CD4-positive, alpha-beta T cell treated with Interleukin-21 for 1 hour (primary cell): ENCODE measurements around the gene SYF2.
"Not testable (repeated sequence)": the region's sequence is repeated elsewhere in the genome, so short reads cannot be mapped to it uniquely, and the experiment has no call there.

Source experiments
- DNase-seq: peaks from one replicate; pipeline ENCODE4 v3.0.0-alpha.2; 2020

SYF2 gene

GRCh38 chr1:25232027-25232865 is at the start of gene SYF2:
Gene SYF2, minus strand, starts transcription at chr1:25232502. Its CDS starts 35 bp downstream, at chr1:25232467.
- DNase-seq, result peak; percentile 94

DNA sequence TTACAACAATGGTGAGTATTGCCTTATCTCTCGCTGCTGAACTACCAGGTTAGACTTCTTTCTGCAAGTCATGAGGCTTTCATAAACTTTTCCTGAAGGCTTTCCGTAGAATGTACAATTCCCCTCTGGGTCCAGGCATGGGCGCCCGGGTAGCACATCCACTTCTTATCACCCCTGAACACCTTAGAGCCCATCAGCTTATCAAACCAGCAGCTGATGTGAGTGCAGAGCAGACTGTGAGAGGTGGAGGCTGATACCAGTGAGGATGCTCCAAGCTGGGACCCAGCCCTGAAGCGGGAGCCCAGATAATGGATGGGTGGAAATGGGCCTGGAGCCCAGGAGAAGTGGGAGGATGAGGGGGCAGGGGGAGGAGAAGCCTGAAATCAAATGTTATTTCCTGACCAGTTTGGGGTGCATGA is 47.4 kb upstream of the SYF2 start:
- not testable (repeated sequence) for DNase-seq

DNA sequence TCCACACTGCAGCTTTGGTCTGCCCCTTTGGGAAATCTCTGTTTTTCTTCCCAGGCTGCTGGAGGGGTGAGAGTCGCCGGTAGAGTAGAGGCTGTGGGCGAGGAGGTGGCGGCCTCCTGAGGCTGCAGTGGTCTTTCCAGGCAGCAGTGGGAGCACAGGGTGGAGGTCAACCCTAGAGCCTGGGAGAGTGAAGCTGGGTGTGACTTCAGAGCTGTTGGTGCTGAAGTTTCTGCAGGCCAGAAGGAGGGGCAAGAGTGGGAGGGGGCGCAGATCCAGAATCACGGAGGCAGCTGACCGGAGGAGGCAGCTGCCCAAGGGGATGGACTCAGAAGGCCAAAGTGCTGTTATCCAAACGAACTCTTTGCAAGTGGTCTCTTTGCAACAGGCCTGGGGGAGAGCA is 46.5 kb upstream of the SYF2 start:
- not testable (repeated sequence) for DNase-seq

GRCh38 chr1:25278358-25278757 is 46.1 kb upstream of the SYF2 start:
- DNase-seq, result not testable (repeated sequence)

GRCh38 chr1:25277295-25277694 is 45.0 kb upstream of the SYF2 start:
- DNase-seq, result not testable (repeated sequence)

DNA sequence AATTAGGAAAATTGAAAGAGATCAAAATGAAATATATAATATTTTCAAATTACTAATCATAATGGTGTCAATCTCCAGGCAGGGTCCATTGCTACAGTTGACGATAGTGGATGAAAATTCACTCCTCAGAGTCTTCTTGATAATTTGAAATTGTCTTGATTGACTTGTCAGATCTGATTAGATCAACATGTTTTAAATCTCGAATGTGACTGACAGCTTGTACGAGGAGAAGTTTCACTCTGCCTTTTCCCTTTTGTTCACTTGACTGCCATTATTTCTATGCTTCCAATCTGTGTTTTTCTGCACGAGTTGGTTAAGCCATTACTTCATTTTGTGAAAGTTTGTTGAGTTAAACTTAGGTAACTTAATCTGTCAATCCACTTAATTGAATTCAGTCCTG is 43.3 kb upstream of the SYF2 start:
- DNase-seq, result not testable (repeated sequence)

DNA sequence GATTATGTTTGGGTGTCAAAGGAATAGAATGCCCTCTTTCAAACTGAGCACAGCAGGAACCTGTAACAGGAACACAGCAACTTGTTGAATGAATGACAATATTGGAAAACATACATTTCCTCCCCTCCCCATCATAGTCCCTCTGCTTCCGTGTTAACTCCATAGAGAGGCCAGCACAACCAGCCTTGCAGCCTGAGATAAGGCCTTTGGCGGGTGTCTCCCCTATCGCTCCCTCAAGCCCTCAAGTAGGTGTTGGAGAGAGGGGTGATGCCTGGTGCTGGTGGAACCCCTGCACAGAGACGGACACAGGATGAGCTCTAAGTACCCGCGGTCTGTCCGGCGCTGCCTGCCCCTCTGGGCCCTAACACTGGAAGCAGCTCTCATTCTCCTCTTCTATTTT is 39.9 kb upstream of the SYF2 start, which contains the start of gene RHD:
RHD (plus strand) TSS at position 272 of the 400 bp plus-strand sequence; CDS start at position 311, 39 bp downstream.
- not testable (repeated sequence) for DNase-seq

DNA sequence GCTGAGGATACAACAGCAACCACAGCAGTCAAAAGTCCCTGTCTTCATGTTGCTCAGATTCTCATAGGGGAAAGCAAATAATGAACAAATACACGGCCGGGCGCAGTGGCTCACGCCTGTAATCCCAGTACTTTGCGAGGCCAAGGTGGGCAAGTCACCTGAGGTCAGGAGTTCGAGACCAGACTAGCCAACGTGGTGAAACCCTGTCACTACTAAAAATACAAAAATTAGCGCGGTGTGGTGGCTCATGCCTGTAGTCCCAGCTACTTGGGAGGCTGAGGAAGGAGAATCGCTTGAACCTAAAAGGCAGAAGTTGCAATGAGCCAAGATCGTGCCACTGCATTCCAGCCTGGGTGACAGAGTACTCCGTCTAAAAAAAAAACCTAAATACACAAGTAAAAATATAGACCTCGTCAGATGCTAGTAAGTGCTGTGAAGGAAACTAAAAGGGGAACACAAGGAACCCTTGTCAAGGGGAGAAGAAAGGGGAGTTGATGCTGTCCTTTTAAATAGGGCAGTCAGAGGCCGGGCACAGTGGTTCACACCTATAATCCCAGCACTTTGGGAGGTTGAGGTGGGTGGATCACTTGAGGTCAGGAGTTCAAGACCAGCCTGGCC is 36.0 kb upstream of the SYF2 start:
- not testable (repeated sequence) for DNase-seq

DNA sequence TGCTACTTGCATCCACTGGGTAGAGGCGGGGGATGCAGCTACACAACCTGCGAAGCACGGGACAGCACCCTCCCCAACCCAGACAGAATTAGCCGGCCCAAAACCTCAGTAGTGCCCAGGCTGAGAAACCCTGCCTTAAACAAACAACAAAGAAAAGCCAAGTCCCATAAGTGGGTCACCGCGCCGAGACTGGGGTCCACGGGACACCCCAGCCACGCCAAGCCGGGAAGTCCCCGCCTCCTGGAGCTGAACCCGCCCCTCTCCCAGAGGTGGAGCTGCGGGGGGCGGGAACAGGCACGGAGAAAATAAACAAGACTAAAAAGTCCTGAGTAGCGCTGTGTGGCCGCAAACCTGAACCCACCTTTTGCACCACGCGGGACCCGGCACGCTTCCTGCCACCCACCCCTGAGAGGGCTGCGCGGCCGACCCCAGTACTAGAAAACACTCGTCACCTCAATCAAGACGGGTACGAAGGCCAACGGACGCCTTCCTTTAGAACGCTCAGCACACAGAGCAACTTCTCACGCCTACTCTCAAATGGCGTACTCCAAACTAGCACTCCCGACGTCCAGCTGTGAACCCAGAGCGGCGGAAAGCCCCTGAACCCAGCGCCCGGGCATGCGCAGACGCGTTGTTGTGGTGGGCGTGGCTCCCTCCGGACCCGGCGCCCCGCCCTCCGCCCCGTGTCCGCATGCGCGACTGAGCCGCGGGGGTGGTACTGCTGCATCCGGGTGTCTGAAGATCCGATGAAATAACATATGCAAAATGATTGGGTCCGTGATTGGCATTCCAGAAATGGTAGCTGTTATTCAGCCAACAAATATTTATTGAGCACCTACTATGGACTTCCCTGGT is 35.2 kb upstream of the SYF2 start:
- DNase-seq, result peak; percentile 90

DNA sequence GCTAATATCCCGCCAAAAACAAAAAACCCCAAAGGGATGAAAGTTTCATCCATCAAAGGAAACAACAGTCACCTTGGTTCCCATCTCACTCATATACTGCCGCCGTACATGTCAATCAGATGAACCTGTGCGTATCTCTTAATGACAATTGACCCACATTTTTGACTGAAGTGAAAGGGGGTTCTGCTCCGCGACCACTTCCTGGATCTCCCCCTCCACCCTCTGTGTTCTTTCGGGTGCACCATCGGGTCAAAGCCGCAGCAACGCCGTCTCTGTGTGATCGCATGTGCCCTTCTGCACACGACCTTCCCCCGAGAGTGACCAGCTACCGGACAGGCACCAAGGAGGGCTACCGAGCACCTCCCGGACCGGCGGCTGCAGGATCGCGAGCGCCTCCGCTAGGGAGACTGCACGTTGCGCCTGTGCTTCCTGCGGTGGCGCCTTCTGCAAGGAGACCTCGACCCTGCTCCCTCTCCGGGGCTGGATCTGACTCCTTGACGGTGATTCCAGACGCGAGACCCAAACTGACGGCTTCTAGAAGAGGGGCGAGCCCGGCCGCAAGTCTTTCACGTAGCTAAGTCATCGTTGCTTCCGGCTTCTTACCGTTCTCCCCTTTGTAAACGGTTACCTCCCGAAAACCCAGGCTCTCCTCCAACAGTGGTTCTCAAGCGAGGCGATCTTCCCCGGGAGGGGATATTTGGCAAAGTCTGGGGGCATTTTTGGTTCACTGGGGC is 34.4 kb upstream of the SYF2 start:
- DNase-seq, result peak; percentile 36

DNA sequence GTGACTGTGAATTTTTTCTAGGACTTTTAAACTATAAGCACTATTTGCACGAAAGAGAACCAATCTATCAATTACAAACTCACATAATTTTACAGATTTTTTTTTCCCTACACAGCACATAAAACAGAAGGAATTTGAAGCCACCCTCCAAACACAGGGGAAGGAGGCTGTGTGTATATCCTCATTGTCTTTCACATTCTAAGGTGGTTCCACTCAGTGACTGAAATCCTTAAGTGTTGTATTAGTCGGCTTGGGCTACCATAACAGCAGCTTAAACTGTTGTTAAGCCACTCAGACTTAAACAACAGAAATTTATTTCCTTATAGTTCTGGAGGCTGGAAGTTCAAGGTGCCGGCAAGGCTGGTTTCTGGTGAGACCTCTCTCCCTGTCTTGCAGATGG is 28.0 kb upstream of the SYF2 start:
- DNase-seq, result not testable (repeated sequence)

GRCh38 chr1:25259813-25260212 is 27.5 kb upstream of the SYF2 start:
- DNase-seq, result not testable (repeated sequence)

DNA sequence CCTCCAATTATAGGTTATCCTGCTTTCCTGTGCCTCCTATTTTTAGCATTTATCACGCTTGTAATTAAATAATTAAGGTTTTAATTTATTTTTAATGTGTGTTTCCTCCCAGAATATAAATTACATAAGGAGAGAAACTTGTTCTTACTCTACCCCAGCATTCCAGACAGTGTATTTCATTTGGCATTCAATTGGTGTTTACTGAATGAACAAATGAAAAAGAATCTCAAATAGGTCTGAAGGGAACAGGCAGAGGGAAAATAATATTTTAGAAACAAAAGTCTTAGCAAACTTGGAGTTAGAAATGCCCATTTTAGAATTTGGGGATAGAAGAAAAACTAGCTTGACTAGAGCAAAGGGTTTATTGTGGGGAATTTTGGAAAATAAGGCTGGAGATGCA is 24.9 kb upstream of the SYF2 start:
- DNase-seq, result no peak

DNA sequence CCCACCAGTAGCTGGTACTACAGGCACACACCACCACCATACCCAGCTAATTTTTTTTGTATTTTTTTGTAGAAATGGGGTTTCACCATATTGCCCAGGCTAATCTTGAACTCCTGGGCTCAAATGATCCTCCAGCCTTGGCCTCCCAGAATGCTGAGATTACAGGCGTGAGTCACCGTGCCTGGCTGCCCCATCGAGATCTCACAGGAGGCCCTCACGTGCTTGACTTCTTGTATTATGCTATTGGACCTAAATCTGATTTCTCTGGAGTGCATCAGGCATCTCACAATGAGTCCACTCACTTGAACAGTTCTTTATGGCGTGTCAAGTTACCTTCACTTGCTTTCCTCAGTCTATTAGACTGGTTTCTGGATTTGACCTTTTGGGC is 24.3 kb upstream of the SYF2 start:
- DNase-seq, result no peak

DNA sequence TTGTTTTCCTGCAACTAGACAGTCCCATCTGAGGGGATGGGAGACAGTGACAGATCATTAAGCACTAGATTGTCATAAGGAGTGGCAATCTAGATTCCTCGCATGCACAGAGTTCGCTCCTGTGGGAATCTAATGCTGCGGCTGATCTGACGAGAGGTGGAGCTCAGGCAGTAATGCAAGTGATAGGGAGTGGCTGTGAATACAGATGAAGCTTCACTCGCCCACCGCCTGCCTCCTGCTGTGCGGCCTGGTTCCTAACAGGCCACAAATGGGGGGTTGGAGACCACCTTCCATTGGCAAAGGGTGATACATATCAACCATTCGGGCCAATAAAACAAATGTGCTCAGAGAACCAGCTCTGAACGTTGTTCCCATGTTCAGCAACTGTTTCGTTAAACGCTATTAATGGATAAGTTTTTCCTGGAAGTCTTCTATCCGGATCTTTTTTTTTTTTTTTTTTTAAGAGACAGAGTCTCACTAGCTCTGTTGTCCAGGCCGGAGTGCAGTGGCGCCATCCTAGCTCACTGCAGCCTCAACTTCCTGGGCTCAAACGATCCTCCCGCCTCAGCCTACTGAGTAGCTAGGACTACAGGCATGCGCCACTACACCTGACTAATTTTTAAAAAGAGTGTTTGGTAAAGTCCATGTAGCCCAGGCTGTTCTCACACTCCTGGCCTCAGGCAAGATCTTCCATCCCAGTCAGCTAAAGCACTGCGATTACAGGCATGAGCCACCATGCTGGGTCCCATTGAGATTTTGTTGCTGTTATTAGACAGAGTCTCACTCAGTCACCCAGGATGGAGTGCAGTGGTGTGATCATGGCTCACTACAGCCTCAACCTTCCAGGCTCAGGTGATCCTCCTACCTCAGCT is 23.6 kb upstream of the SYF2 start:
- DNase-seq, result no peak

- no peak for DNase-seq
Observed at GRCh38 chr1:25253911-25254310, 21.6 kb upstream of the SYF2 start.

DNA sequence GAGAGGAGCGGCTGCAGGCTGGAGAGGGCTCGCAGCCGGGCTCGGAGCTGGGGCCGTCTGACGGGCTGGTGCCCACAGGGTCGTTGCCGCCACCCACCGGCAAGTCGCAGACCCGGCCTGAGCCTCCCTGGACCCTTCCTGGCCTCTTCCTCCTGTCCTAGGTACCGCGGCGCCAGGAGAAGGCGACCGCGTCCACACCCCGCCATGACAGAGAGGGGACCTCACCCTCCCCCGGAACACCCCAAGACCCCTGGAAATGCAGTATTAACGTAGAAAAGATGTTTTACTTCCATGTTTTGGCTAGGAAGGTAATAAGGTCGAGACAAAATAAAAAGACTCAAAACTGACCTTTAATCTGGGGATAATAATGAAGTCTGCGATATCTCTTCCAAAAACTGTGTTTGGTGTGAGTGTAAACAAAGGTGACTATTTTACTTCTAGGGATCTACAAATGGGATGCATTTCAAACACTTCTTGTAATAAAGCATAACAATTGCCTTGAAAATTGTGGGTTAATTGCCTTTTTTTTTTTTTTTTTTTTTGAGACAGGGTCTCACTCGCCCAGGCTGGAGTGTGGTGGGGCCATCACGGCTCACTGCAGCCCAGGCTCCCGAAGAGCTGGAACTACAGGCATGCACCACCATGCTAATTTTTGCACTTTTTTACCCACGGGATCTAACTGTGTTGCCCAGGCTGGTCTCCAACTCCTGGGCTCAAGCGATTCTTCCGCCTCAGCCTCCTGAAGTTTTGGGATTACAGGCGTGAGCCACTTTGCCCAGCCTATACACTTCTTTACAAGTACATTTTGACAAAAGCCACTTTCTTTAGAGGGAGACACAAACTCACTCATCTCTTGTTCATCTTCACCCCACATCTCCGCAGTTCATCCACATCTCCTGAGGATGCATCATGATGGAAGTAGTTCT is 15.8 kb upstream of the SYF2 start:
- no peak for DNase-seq

GRCh38 chr1:25247024-25247828 is 14.9 kb upstream of the SYF2 start, which contains the start of gene RSRP1:
Gene RSRP1, minus strand, starts transcription at chr1:25247454. Its CDS starts 491 bp downstream, at chr1:25246963.
- DNase-seq, result peak; percentile 99

DNA sequence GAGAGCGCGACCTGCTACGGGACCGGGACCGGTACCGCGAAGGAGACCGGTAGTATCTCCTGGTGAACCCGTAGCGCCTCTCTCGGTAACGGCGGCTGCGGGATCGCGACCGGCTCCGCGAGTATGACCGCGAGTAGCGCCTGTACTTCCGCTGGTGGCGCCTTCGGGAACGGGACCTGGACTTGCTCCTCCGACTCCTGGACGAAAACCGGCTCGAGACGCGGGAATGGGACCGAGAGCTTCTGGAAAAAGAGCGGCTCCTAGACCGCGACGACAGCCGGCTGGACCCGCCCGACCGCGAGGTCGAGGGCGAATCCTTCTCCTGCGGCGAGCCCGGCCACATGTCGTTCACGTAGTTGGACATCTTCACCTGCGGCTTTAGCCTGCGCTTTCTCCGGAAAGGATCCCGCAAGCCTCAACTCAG is 14.3 kb upstream of the SYF2 start:
- peak; percentile 39 for DNase-seq
